Measurements from ENCODE around the gene MACC1. TPM values are rescaled to one million over a fixed set of nuclear protein-coding genes. Genes with fewer than 3 reads are reported as not detected.
"Not testable (repeated sequence)": the region's sequence is repeated elsewhere in the genome, so short reads cannot be mapped to it uniquely, and the experiment has no call there.

MACC1 gene
- total RNA-seq, 1 donor, result 0.18 TPM

GRCh38 chr7:20213378-20213777 lies 3.8 kb downstream of the MACC1 start:
- no peak for DNase-seq (ENCODE audit: low read depth)
- no peak for TF ChIP-seq CTCF (IDR thresholded peaks at IDR 0.05; ENCODE audit: insufficient read depth, low read length)
- no peak overlapping the region for H3K4me3 ChIP-seq (ENCODE audit: low read depth, low read length)

DNA sequence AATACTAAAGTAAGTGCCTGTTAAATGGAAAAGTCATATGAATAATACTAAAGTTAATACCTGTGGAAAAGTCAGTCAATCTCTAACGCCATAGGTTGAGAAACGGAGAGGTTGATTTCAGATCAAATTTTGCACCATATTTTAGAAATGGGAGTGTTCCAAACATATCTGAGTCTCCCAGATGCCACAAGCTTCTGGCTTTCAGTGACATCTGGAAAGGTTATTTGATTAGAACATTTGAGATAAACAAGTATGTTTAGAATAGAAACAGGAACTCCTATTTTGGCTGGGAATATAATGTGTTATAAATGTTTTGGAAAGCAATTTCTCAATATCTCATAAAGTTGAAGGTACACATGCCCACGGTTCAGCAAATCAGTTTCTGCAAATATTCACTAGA lies 5.8 kb downstream of the MACC1 start:
- DNase-seq (ENCODE audit: low read depth), result no peak
- no peak overlapping the region for H3K4me3 ChIP-seq (ENCODE audit: low read depth, low read length)
- TF ChIP-seq CTCF (IDR thresholded peaks at IDR 0.05; ENCODE audit: insufficient read depth, low read length), result no peak

DNA sequence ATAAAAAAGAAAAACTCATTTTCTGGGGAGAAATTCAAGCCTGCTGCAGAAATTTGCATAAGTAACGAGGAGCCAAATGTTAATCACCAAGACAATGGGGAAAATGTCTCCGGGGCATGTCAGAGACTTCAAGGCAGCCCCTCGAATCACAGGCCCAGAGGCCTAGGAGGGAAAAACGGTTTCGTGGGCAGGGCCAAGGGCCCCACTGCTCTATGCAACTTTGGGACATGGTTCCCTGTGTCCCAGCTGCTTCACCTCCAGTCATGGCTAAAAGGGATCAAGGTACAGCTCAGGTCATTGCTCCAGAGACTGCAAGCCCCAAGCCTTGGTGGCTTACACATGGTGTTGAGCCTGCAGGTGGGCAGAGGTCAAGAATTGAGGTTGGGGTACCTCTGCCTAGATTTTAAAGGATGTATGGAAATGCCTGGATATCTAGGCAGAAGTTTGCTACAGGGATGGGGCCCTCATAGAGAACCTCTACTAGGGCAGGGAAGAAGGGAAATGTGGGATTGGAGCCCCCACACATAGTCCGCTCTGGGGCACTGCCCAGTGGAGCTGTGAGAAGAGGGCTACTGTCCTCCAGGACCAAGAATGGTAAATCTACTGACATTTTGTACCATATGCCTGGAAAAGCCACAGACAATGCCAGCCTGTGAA lies 8.4 kb downstream of the MACC1 start:
- no peak for DNase-seq (ENCODE audit: low read depth)
- no peak for TF ChIP-seq CTCF (IDR thresholded peaks at IDR 0.05; ENCODE audit: insufficient read depth, low read length)
- H3K4me3 ChIP-seq (ENCODE audit: low read depth, low read length), result no peak overlapping the region

- DNase-seq (ENCODE audit: low read depth), result not testable (repeated sequence)
Measured at GRCh38 chr7:20207811-20208210, 9.4 kb downstream of the MACC1 start.

GRCh38 chr7:20206104-20206896 lies 10.9 kb downstream of the MACC1 start:
- no peak overlapping the region for H3K4me3 ChIP-seq (ENCODE audit: low read depth, low read length)
- TF ChIP-seq CTCF (IDR thresholded peaks at IDR 0.05; ENCODE audit: insufficient read depth, low read length), result no peak
- DNase-seq (ENCODE audit: low read depth), result no peak

More at GRCh38 chr7:20207811-20208210, 9.4 kb downstream of the MACC1 start:
- not testable (repeated sequence) for H3K4me3 ChIP-seq (ENCODE audit: low read depth, low read length)

- DNase-seq (ENCODE audit: low read depth), result no peak
- TF ChIP-seq CTCF (IDR thresholded peaks at IDR 0.05; ENCODE audit: insufficient read depth, low read length), result no peak
Measured at GRCh38 chr7:20203316-20203715, 13.9 kb downstream of the MACC1 start.

DNA sequence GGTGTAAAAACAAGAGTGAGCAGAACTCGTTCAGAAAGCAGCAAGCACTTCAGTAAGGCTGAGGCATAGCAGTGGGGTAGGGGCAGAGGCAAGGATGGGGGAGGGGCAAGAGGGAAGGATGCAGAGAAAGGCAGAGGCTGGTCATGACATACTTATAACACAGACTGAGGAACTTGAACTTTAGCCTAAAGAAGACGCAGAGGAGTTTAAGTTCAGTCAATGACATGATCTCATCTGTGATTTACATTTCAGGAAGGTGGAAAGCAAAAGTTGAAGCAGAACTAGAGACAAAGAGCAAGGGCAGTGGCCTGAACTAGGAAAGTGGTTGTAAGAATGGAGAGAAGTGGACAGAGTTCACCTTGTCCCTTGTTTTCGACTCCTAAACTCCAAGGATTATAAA lies 15.8 kb downstream of the MACC1 start:
- no peak for DNase-seq (ENCODE audit: low read depth)
- H3K4me3 ChIP-seq (ENCODE audit: low read depth, low read length), result no peak overlapping the region
- no peak for TF ChIP-seq CTCF (IDR thresholded peaks at IDR 0.05; ENCODE audit: insufficient read depth, low read length)

More at GRCh38 chr7:20203316-20203715, 13.9 kb downstream of the MACC1 start:
- H3K4me3 ChIP-seq (ENCODE audit: low read depth, low read length), result no peak overlapping the region

All from fibroblast of the aortic adventitia (primary cell).